GOT3 (cell line): ENCODE measurements around the gene FBLN1.
"Not testable (repeated sequence)": the region's sequence is repeated elsewhere in the genome, so short reads cannot be mapped to it uniquely, and the experiment has no call there.

Source experiments
- DNase-seq: peaks from one replicate; lab custom pipeline; 2025; ENCODE audit warnings: mixed read lengths; lab: John Stamatoyannopoulos, UW

The FBLN1 gene

GRCh38 chr22:45528046-45528445 lies 25.4 kb downstream of the FBLN1 start:
- DNase-seq = no peak

- no peak for DNase-seq
Measured at GRCh38 chr22:45529105-45529504, 26.4 kb downstream of the FBLN1 start.

GRCh38 chr22:45529971-45530575 lies 27.4 kb downstream of the FBLN1 start:
- no peak for DNase-seq

- no peak for DNase-seq
Measured at GRCh38 chr22:45531441-45532234, 29.0 kb downstream of the FBLN1 start.

GRCh38 chr22:45532235-45532631 lies 29.6 kb downstream of the FBLN1 start:
- no peak for DNase-seq

- DNase-seq = no peak
Measured at GRCh38 chr22:45533703-45534102, 31.0 kb downstream of the FBLN1 start.

GRCh38 chr22:45534339-45535192 lies 31.9 kb downstream of the FBLN1 start:
- DNase-seq = no peak

- DNase-seq = no peak
Measured at GRCh38 chr22:45535290-45535689, 32.6 kb downstream of the FBLN1 start.

- not testable (repeated sequence) for DNase-seq
Measured at GRCh38 chr22:45535835-45536234, 33.2 kb downstream of the FBLN1 start.

GRCh38 chr22:45537734-45538181 lies 35.1 kb downstream of the FBLN1 start:
- DNase-seq = no peak

- no peak for DNase-seq
Measured at GRCh38 chr22:45538281-45538680, 35.6 kb downstream of the FBLN1 start.

GRCh38 chr22:45540122-45540521 lies 37.4 kb downstream of the FBLN1 start:
- DNase-seq = no peak

- DNase-seq = no peak
Measured at GRCh38 chr22:45541382-45541979, 38.8 kb downstream of the FBLN1 start.

GRCh38 chr22:45542001-45542520 lies 39.4 kb downstream of the FBLN1 start:
- no peak for DNase-seq

- DNase-seq = not testable (repeated sequence)
Measured at GRCh38 chr22:45542736-45543135, 40.1 kb downstream of the FBLN1 start.

GRCh38 chr22:45543243-45543642 lies 40.6 kb downstream of the FBLN1 start:
- no peak for DNase-seq

GRCh38 chr22:45544588-45545170 lies 42.0 kb downstream of the FBLN1 start:
- no peak for DNase-seq

GRCh38 chr22:45546333-45547015 lies 43.8 kb downstream of the FBLN1 start:
- DNase-seq = no peak

GRCh38 chr22:45547016-45547345 lies 44.3 kb downstream of the FBLN1 start:
- DNase-seq = no peak

- DNase-seq = no peak
Measured at GRCh38 chr22:45547731-45548130, 45.0 kb downstream of the FBLN1 start.

- no peak for DNase-seq
Measured at GRCh38 chr22:45548247-45548840, 45.7 kb downstream of the FBLN1 start.
